NCI-H2081 (cell line): ENCODE measurements around the gene PCIF1.

Experiments
- DNase-seq, 2 experiments: peaks; one replicate each; lab custom pipeline; 2025; lab: John Stamatoyannopoulos, UW

PCIF1 gene

DNA sequence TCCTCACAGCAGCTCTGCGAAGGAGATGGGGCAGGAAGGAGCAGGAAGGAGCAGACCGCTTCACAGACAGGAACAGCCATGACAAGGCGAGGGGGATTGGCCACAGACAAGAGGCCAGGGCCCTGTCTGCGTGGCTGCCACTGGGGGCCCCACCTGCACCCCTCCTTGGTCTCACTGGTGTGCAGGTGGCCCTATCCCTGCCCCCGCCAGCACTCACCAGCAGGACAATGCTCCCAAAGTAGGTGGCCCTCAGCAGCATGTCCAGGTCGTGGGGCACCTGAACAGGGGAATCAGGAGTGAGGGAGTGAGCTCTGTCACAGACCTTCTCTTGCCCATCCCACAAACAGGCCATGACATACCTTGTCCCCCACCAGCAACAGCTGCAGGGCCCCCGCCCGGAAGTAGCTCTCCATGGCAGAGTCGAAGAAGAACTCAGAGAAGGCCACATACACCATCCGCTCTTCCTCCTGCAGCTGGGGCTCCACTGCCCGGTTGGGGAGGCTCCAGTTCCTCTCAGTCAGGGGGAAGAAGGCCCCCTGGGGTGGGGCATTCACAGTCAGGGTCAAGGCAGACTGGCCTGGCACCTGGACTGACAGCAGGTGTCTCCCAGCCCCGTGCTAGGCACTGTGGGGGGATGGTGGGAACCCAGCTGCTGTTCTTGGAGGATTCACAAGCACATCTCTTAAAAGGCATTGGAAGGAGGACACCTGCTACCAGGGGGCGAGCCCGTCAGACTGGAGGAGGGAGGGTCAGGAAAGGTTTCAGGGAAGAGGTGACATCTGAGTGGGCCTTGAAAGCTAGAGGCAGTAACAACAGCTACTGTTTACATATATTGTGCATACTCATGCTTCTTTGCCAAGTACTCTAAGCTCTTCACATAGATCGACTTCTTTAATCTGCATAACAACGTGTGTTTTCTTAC, 29.6 kb upstream of the PCIF1 start:
- DNase-seq: no peak

DNA sequence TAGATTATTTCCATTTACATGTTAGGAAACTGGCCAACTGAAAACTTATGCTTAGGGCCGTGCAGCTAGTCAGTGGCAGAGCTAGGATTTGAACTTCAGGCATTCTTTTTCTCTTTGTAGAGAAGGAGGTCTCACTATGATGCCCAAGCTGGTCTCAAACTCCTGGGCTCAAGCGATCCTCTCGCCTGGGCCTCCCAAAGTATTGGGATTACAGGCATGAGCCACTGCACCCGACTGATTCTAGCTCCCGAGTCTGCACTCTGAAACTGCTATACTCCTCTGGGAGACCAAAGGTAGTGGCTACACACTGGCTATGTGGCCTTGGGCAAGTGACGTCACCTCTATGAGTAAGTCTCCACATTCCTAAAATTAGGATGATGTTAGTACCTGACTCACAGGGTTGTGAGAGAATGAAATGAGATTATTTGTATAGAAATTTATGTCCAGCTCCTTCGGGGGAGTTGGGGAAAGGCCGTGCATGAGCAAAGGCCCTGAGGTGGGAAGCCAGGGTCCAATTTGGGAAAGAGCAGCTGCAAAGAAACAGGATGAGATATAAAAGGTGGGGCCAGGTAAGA, 28.9 kb upstream of the PCIF1 start:
- DNase-seq: no peak

DNA sequence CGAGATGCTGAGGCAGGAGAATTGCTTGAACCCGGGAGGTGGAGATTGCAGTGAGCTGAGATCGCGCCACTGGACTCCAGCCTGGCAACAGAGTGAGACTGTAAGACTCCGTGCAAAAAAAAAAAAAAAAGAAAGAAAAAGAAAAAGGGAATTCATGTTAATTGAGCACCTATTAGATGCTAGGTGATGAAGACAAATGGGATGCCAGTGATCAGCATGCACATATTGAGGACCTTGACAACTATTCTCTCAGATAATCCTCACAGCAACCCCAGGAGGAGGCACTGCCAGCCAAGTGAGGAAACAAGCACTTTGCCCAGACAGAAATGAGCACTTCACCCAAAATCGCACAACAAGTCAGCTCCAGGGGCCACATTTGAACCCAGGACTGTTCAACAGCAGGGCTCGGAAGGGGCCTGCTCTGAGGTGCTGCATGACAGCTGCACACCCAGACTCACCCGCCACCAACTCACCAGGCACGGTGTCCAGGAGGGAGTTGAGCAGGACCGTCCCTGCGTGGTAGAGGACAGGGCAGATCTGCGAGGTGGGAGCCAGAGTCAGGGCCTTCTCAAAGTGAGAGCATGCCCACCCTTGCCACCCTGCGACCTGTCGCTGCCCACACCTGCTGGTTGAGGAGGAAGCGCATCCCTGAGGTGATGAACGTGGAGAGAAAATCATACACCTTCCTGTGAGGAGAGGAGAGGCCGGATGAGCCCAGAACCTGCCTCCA, 27.1 kb upstream of the PCIF1 start:
- no peak for DNase-seq

DNA sequence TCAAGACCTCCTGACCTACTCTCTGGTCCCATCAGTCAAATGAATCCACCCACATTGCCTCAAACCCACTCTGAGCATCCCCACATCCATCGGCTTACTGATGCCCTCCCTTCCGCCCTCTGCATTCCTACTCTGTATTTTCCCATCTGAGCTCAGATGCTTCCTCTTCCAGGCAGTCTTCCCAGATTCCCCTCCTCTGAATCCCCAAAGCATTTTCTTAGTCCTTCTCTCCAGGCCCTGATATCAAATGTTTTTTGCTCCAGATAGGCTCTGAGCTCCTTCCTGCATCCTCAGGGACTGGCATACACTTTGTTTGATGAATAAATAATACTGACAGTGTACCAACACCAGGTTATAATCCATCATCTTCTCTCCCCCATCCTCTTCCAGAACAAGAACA, 26.4 kb upstream of the PCIF1 start:
- no peak for DNase-seq

DNA sequence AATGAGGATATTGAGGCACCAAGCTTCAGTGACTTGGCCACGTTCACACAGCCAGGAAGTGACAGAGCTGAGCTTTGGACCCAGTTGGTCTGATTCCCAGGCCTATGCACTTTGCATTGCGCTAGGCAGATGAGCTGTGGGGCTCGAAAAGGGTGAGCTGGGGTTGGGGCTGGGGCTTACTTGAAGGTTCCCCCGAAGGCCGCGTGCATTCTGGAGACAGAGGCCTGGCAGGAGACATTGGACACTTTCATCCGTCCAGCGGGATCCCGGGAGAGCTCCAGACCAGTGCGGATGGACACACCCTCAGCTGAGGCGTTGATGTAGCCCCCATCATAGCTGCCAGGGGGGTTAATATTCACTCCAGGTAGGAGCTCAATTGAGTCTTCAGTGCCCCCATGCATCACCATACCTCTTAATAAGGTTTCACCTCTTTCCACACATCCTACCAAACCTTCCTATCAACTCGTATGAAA, 25.1 kb upstream of the PCIF1 start:
- no peak for DNase-seq

DNA sequence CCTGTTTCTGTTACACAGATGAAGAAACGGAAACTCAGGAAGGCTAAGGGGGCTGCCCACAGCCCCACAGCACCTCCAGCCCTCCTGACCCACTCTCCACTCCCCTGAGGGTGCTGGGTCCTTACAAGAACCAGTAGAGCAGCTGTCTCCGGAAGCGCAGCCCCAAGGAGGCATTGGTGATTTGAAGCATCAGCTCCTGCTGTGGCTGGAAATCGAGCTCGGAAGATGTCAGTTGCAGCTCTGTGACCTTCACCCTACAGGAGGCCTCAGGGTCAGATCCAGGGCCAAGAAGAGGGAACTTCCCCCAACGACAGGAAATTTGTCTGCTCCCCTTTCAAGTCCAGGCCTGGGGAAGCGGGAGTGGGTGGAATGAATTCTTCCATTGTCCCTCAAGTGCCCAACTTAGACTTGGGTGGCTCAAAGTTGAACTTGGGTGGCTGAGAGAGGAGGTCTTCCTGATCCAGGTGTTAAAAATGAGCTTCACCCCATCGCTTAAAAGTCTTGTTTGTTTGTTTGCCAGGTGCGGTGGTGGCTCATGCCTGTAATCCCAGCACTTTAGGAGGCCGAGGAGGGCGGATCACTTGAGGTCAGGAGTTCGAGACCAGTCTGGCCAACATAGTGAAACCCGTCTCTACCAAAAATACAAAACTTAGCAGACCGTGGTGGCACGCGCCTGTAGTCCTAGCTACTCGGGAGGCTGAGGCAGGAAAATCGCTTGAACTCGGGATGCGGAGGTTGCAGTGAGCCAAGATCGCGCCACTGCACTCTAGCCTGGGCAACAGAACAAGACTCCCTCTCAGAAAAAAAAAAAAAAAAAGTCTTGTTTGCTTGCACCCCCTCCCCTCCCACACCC, 24.4 kb upstream of the PCIF1 start:
- no peak for DNase-seq

DNA sequence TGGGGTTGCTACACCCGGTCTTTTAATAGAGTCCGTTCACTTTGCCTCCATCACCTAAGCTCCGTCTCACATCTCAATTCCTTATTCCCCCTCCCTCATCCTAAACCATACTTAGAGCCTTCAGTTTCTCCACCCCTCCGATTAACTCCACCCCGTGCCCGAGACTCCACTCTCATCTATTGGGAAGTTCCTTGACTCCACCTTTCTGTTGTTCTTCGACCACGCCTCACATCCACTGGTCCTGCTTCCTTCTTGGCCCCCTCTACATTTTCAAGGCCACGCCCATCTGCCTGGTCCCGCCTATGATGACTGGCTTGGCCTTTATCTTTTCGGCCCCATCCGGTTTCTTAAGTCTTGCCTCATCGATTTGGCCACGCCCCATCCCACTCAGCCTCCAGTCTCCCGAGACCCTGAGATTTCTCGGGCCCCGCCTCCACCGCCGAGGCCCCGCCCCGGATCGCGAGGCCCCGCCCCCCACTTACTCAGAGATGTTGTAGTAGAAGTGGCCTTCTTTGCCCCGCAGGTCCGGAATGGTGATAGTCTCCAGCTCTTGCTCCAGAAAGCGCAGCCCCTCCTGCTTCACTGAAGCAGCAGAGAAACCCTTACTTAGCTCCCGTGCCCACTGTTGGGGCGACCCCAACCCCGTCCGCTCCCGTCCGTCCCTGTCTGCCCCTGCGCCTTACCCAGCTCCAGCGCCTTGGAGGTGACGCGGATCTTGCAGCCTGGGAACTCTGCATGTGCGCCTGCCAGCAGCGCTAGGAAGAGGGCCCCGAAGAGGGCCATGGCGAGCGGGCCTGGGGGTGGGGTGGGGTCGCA, 23.6 kb upstream of the PCIF1 start:
- DNase-seq: peak; percentile 49 to 66

DNA sequence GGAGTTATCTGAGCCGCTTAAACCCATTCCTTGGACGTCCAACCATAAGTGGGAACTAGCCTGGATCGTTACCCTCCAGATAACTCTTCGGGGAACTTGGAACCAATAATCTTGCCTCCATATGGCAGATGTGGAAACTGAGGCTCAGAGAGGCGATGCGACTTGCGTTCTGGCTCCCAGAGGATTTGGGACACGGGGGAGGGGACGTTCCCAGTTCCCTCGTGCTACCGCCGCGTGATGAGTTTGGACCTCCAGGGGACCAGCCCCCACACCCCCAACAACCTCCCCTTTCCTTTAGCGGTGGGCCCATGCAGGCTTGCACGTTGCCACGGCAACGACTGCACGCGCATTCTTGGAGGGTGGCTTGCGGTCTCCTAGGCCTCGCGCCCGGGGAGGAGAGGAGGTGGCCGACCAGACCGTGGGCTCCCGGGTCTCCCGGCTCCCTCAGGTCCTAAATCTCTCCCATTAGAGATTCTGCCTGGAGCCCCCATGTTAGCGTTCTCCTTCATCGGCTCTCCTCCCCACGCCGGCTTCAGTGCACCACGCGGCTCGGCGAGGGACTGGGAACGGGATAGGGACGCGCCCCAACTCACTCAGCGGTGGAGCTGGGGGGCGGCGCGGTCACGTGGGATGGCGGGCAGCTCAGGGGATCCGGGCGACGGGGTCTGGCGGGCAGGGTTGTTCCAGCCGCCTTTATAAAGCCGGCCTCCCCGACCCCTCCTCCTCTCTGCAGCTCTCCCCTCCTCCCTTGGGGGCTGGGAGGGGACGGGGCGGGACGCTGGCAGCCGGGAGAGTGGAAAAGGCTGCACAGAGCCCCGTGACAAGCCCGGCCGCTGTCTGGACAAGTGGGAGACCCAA, 22.8 kb upstream of the PCIF1 start, which contains the start of gene PLTP:
TSS of gene PLTP (minus strand) at position 670 of the 858 bp plus-strand sequence. CDS start 703 bp downstream, outside the sequence.
- DNase-seq: no peak

DNA sequence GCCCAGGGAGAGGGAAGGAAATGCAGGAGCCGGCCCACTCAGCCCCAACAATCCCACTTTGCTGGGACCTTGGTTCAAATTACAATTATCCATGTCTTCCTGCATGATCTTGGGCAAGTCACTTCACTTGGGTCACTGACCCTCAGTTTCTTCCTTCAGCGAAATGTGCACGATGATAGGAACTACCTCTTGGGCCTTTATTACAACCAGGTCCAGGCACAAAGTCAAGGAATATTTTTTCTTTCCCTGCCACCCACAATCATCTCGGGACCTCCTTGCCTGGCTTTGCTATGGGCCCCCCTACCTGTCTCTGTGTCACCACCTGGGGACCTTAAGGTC, 22.2 kb upstream of the PCIF1 start:
- DNase-seq: no peak

DNA sequence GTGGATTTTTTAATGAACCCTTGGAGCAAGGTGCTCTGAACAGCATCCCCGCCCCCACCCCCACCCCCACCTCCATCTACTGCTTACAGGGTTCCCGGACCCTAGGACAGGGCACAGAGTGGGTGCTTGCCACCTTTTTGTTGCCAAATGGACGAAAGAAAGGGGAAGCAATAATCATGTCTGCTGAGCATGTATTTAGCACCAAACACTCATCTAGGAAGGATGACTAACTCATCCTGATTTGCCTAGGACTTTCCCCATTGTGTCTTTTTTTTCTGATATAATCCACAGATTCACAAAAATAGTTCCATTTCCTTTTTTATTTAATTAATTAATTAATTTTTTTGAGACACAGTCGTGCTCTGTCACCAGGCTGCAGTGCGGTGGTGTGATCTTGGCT, 21.4 kb upstream of the PCIF1 start:
- no peak for DNase-seq

DNA sequence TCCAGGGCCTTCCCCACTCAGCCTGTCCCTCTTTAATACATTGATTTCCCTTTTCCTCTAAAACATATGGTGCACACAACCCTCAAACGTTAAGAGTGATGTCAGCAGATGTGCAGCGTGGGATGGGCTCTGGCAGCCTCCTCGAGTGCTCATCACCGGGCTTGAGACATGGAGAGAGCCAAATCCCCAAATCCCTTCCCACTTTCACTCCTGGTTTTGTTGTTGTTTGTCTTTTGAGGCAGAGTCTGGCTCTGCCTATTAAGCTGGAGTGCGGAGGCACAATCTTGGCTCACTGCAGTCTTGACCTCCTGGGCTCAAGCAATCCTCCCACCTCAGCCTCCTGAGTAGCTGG, 16.7 kb upstream of the PCIF1 start:
- no peak for DNase-seq

DNA sequence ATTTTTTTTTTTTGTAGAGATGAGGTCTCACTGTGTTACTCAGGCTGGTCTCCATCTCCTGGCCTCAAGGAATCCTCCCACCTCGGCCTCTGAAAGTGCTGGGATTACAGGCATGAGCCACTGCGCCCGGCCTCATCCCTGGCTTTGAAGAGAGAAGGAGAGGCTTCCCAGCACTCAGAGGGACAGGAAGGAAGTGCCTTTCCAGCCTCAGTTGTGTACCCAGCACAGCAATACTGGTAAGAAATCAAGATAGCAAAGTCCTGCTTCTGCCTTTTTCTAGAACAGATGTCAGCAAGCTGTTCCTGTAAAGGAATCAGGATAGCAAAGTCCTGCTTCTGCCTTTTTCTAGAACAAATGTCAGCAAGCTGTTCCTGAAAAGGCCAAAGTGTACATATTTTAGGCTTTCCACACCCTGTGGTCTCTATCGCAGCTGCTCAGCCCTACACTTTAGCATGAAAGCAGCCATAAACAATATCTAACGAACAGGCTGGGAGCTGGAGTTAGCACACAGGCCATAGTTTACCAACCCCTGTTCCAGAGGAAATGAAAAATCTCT, 16.2 kb upstream of the PCIF1 start:
- DNase-seq: no peak

DNA sequence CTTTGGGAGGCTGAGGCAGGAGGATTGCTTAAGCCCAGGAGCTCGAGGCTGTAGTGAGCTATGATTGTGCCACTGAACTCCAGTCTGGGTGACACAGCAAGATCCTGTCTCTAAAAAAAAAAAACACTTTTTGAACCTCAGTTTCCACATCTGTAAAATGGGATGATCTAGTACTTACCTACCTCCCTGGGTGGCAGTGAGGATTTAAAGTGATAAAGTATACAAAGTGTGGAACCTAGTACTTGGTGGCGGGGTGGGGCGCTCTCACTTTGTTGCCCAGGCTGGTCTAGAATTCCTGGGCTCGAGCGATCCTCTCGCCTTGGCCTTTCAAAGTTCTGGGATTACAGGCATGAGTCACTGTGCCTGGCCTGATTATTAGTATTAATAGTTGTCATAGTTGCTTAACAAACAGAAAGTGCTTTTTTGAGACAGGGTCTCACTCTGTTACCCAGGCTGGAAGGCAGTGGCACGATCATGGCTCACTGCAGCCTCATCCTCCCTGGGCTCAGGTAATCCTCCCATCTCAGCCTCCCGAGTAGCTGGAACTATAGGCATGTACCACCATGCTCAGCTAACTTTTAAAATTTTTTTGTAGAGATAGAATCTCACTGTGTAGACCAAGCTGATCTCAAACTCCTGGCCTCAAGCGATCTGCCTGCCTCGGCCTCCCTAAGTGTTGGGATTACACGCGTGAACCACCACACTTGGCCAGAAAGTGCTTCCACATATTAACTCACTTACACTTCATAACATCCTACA, 15.5 kb upstream of the PCIF1 start:
- no peak for DNase-seq

DNA sequence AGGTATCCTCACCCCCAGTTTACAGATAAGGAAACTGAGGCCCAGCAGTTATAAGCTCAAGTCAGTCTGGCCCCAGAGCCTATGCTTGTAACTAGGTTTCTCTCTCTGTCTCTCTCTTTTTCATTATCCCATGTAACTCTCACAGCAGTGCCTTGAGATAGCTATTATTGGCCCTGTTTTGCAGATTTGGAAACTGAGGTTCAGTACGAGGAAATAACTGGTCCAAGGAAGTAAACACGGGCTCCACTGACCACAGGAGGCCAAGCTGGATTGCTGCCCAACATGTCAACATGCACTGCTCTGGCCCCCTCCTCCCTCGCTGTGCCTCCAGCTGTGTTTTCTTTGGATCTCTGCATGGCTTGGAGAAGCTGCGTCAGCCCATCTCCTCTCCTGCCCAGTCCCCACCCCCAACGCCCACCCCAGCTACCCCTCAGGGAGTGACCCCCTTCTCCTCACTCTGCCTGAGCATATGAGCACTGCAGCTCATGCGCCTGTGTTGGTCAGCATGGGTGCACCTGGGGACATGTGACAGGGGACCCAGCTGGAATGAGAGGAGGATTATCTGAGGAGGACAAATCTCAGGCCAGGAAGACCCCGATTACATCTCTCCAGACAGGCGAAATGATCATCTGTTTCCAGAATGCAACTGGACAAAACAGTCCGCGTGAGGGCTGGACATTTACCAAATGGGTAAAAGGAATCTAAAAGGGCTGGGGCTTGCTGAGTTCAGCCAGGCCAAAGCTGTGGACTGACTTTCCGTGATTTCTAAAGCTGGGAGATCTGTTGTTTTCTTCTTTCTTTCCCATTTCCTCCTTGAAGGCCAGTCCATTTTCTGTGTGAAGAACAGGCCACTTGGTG, 14.7 kb upstream of the PCIF1 start:
- no peak for DNase-seq

DNA sequence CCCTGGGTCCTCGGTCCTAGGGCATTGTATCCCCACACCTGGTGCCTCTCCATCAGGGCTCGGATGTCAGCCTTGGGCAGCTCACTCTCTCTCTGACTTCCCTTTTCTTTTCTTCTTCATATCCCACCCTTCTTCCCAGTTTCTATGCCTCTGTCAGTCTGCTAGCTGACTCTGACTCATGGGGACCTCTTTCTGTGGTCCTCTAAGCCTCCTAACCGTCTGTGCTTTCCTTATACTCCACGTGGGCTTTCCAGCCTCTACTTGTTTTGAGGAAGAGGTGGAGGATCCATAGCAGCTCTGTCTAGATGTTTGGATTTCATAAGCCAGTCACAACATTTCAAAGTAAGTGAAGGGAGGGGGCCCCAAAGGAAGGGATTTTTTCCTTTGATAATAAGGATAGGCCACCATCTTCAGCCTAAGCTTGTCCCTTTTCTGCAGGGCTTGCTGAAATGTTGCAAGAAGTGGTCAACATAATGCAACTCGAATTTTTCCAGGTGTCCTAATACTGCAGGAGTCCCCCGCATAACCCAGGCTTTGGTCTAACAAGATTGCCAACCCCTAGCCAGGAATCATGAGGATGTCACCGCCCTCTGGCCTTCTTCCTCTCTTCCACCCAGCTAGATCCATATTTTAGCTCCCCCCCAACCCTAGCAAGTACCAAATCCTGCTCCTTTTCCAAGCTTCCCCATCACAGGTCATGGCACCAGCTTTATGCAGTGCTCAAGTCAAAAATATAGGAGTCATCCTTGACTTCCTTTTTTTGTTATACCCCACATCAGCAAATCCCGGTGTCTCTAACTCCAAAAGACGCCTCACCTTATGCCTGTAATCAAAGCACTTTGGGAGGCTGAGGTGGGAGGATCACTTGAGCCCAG, 13.8 kb upstream of the PCIF1 start:
- DNase-seq: no peak

DNA sequence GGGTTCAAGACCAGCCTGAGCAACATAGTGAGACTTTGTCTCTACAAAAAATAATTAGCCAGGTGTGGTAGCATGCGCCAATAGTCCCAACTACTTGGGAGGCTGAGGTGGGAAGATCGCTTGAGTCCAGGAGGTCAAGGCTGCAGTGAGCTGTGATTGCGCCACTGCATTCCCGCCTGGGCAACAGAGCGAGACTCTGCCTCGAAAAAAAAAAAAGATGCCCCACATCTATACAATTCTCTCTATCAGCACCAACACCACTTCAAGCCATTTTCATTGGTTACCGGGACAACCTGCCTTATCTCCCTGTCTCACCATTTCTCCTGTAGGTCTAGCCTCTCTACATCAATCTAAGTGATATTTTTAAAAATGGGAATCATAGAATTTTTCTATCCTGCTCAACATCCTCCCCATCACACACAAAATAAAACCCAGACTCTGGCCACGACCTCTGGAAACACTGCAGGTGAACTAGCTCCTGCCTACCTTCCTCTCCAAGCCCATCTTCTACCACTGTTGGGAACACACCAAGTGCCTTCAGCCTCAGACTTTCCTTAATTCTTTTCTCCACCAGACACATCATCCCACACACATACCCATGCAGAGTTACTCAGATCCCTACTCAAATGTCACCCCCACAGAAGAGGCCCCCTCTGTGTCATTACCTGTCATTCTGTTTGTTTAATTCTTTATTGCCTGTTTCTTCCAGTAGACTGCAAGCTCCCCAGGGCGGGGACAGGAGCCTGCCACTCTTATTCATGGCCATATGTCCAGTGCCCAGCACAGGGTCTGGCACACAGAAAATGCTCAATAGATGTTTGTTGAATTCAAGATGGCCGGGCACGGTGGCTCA, 12.9 kb upstream of the PCIF1 start:
- DNase-seq: no peak
